Bone marrow (tissue), 2 donors: Measurements from ENCODE around the gene GPR4.

ENCODE experiments used
- DNase-seq, 2 donors: peaks; one replicate each; lab custom pipeline; 2025; lab: John Stamatoyannopoulos, UW

GPR4 gene

GRCh38 chr19:45547965-45548609 lies 53.9 kb downstream of the GPR4 start:
- DNase-seq: no peak

DNA sequence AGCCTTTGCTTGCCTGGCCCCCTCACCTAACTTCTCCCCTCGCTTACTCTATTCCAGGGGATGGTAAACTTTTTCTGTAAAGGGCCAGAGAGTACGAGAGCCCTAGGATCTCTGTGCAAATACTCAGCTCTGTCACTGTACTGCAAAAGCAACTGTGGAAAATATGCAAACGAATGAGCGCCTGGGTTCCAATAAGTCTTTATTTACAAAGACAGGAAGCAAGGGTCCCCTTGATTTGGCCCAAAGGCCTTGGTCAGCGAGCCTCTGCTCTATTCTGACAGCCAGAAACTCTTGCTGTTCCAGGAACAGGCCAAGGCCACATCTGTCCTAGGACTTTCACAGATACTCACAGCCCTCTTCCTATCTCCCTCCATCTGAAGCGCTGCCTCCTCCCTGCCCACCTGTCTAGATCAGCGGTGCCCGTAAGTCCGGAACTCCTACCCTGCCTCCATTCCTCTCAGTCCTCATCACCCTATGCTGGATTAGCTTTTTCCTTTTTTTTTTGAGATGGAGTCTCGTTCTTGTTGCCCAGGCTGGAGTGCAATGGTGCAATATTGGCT lies 54.7 kb downstream of the GPR4 start:
- no peak for DNase-seq

DNA sequence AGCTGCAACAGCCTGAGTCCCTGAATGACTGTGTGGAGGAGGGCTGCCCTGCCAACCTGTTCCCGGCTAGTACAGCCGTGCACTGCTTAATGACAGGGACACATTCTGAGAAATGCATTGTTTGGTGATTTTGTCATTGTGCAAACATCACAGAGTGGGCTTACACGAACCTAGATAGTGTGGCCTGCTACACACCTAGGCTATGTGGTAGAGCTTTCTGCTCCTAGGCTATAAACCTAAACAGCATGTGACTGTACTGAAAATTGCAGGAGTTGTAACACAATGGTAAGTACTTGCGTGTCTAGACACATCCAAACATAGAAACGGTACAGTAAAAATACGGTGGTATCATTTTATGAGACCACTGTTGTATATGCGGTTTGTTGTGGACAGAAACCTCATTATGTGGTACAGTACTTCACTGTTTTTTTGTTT lies 59.8 kb downstream of the GPR4 start:
- no peak for DNase-seq
